Common myeloid progenitor, CD34-positive (primary cell): ENCODE data around the gene DPP8.
A peak's percentile ranks its signal among the peaks of the same experiment; 100 is the strongest.

Experiments
- CTCF ChIA-PET: fragments of 350-600 bp; sonication (Branson Sonifier 250); formaldehyde crosslinking; loops from one replicate; lab custom pipeline; 2021; ENCODE audit warnings: antibody characterized with exemption; lab: Charles Lee
- POLR2A ChIA-PET: fragments of 350-600 bp; sonication (Branson Sonifier 250); formaldehyde crosslinking; loops from one replicate; lab custom pipeline; 2021; ENCODE audit warnings: antibody characterized with exemption; lab: Charles Lee
- DNase-seq, 3 donors: peaks; one replicate each; pipeline versions ENCODE4 v3.0.0 to v3.0.0-alpha.2; 2013
- H3K27ac ChIP-seq, 2 experiments: 1 replicate in 1 of 2; 2 replicates in 1 of 2; pipeline ENCODE4 v1.7.0; 2013; ENCODE audit warnings: inconsistent platforms in 2 of 2, low read length in 2 of 2, mild to moderate bottlenecking in 2 of 2, low read depth in 1 of 2, moderate library complexity in 1 of 2; ENCODE audit not compliant: severe bottlenecking in 2 of 2, insufficient read depth in 1 of 2, poor library complexity in 1 of 2
- H3K27me3 ChIP-seq, 5 experiments: replicated peaks in 2 of 5; 1 replicate in 3 of 5; 2 replicates in 2 of 5; pipeline versions ENCODE4 v1.6.1 to v1.7.0; 2013; ENCODE audit warnings: low read length in 4 of 5, mild to moderate bottlenecking in 2 of 5, moderate library complexity in 2 of 5, inconsistent platforms in 1 of 5; ENCODE audit not compliant: insufficient read depth in 5 of 5, control insufficient read depth in 4 of 5
- H3K36me3 ChIP-seq, 4 experiments: 1 replicate in 2 of 4; 2 replicates in 2 of 4; pipeline versions ENCODE4 v1.6.1 to v1.7.0; 2013; ENCODE audit warnings: low read length in 3 of 4, control low read depth in 1 of 4, mild to moderate bottlenecking in 1 of 4; ENCODE audit not compliant: control insufficient read depth in 4 of 4, insufficient read depth in 4 of 4
- H3K4me1 ChIP-seq, 4 experiments: 1 replicate in 3 of 4; 2 replicates in 1 of 4; pipeline versions ENCODE4 v1.6.1 to v1.7.1; 2013; ENCODE audit warnings: low read length in 3 of 4, mild to moderate bottlenecking in 3 of 4, control low read depth in 1 of 4, inconsistent platforms in 1 of 4, moderate library complexity in 1 of 4; ENCODE audit not compliant: control insufficient read depth in 4 of 4, insufficient read depth in 4 of 4; ENCODE audit errors: control extremely low read depth in 1 of 4
- H3K4me3 ChIP-seq, 7 experiments: 1 replicate in 4 of 7; 2 replicates in 3 of 7; pipeline versions ENCODE4 v1.5.1 to v1.7.0; 2013; ENCODE audit warnings: mild to moderate bottlenecking in 7 of 7, low read length in 6 of 7, moderate library complexity in 6 of 7, inconsistent platforms in 2 of 7, low read depth in 2 of 7, control low read depth in 1 of 7; ENCODE audit not compliant: insufficient read depth in 4 of 7, control insufficient read depth in 1 of 7; ENCODE audit errors: extremely low read depth in 1 of 7
- H3K9me3 ChIP-seq, 5 experiments: 1 replicate in 4 of 5; 2 replicates in 1 of 5; pipeline versions ENCODE4 v1.6.1 to v1.7.1; 2013; ENCODE audit warnings: low read length in 4 of 5, mild to moderate bottlenecking in 2 of 5, inconsistent platforms in 1 of 5, low read depth in 1 of 5, moderate library complexity in 1 of 5; ENCODE audit not compliant: control insufficient read depth in 4 of 5, insufficient read depth in 2 of 5; ENCODE audit errors: control extremely low read depth in 1 of 5
- WGBS: methylation state at CpG from one replicate; pipeline ENCODE4 v1.1.5; 2013; ENCODE audit not compliant: insufficient coverage; 5-methylcytosine and 5-hydroxymethylcytosine counted together

The DPP8 gene

GRCh38 chr15:65423150-65423975 is 94.1 kb downstream of the DPP8 start:
- peaks cover 0 to 21% (median 21%) of the 10 kb centered on the region in 4 experiments for H3K4me1 ChIP-seq
- POLR2A ChIA-PET, result interaction anchor here (0.6 kb wide), 1 partner anchor 71 kb away, joined by 3 read pairs; no protein-coding TSS in a partner anchor
- peaks cover 10 to 60% (median 29%) of the 10 kb centered on the region in 5 experiments for H3K27me3 ChIP-seq
- DNase-seq, result no peak
- WGBS, result 28% methylated on average over 26 of the region's 28 CpGs
- CTCF ChIA-PET, result no interaction called here
- no peaks in the 10 kb centered on the region for H3K36me3 ChIP-seq
- H3K27ac ChIP-seq, result no peak overlapping the region
- H3K4me3 ChIP-seq, result peak overlapping the region in 5 of 7 experiments; percentile 8 to 60 (median 44)
- H3K9me3 ChIP-seq, result no peaks in the 10 kb centered on the region

- 3% methylated on average over 30 of the region's 39 CpGs for WGBS
- H3K4me1 ChIP-seq, result peaks cover 0 to 21% (median 21%) of the 10 kb centered on the region in 4 experiments
- H3K36me3 ChIP-seq, result no peaks in the 10 kb centered on the region
- ChIA-PET POLR2A (interaction anchor here (0.7 to 1.2 kb wide), 2 partner anchors 16 to 117 kb away, joined by 3 to 6 read pairs; partner anchors contain the start of gene RNU5B-1), CTCF (interaction anchor here (0.6 to 2.2 kb wide), 6 partner anchors 9 to 39 kb away, joined by 3 to 6 read pairs (median 4); no protein-coding TSS in a partner anchor)
- H3K27ac ChIP-seq, result no peak overlapping the region
- H3K27me3 ChIP-seq, result peaks cover 10 to 71% (median 29%) of the 10 kb centered on the region in 5 experiments
- peak in 2 of 3 donors; percentile 56 to 64 for DNase-seq
- H3K9me3 ChIP-seq, result no peaks in the 10 kb centered on the region
- peak overlapping the region in 6 of 7 experiments; percentile 38 to 70 (median 65) for H3K4me3 ChIP-seq
Measured at GRCh38 chr15:65421360-65422215, 95.9 kb downstream of the DPP8 start.

- Histone ChIP-seq H3K9me3 (no peaks in the 10 kb centered on the region), H3K27me3 (peaks cover 10 to 71% (median 29%) of the 10 kb centered on the region in 5 experiments), H3K36me3 (no peaks in the 10 kb centered on the region), H3K4me3 (peak overlapping the region in 6 of 7 experiments; percentile 26 to 70 (median 58)), H3K27ac (no peak overlapping the region), H3K4me1 (peaks cover 0 to 21% (median 21%) of the 10 kb centered on the region in 4 experiments)
- CTCF ChIA-PET, result interaction anchor here (0.7 to 2.2 kb wide), 8 partner anchors 8 to 38 kb away, joined by 3 to 6 read pairs (median 4); no protein-coding TSS in a partner anchor
- POLR2A ChIA-PET, result interaction anchor here (0.7 to 1.2 kb wide), 2 partner anchors 16 to 116 kb away, joined by 3 to 6 read pairs; partner anchors contain the start of gene RNU5B-1
- DNase-seq, result no peak
- WGBS, result 29% methylated on average over 16 of the region's 17 CpGs
Measured at GRCh38 chr15:65420975-65421359, 96.5 kb downstream of the DPP8 start.

GRCh38 chr15:65418596-65418995 is 98.9 kb downstream of the DPP8 start:
- H3K27me3 ChIP-seq, result peaks cover 5 to 64% (median 28%) of the 10 kb centered on the region in 5 experiments
- H3K36me3 ChIP-seq, result no peaks in the 10 kb centered on the region
- H3K27ac ChIP-seq, result no peak overlapping the region
- DNase-seq, result no peak
- ChIA-PET POLR2A (no interaction called here), CTCF (interaction anchor here (1.0 to 1.4 kb wide), 2 partner anchors 17 to 100 kb away, joined by 3 to 6 read pairs; no protein-coding TSS in a partner anchor)
- H3K9me3 ChIP-seq, result no peaks in the 10 kb centered on the region
- 100% methylated on average over 1 of the region's 2 CpGs for WGBS
- H3K4me1 ChIP-seq, result peaks cover 0 to 21% (median 21%) of the 10 kb centered on the region in 4 experiments
- no peak overlapping the region for H3K4me3 ChIP-seq

GRCh38 chr15:65416845-65417416 is 100.6 kb downstream of the DPP8 start:
- CTCF ChIA-PET, result interaction anchor here (0.6 kb wide), 1 partner anchor 215 kb away, joined by 3 read pairs; no protein-coding TSS in a partner anchor
- no peak for DNase-seq
- H3K4me3 ChIP-seq, result no peak overlapping the region

GRCh38 chr15:65414841-65415621 is 102.5 kb downstream of the DPP8 start:
- no peak overlapping the region for H3K4me3 ChIP-seq
- no peak overlapping the region for H3K27ac ChIP-seq
- POLR2A ChIA-PET, result no interaction called here
- H3K9me3 ChIP-seq, result no peaks in the 10 kb centered on the region
- WGBS, result 95% methylated on average over 14 of the region's 14 CpGs
- H3K4me1 ChIP-seq, result no peaks in the 10 kb centered on the region
- H3K36me3 ChIP-seq, result no peaks in the 10 kb centered on the region
- CTCF ChIA-PET, result interaction anchor here (1.0 to 3.4 kb wide), 4 partner anchors 15 to 35 kb away, joined by 3 to 23 read pairs (median 4); no protein-coding TSS in a partner anchor
- peaks cover 2 to 35% (median 12%) of the 10 kb centered on the region in 5 experiments for H3K27me3 ChIP-seq
- no peak for DNase-seq

More at GRCh38 chr15:65416845-65417416, 100.6 kb downstream of the DPP8 start:
- Histone ChIP-seq H3K4me1 (peaks cover 0 to 13% (median 11%) of the 10 kb centered on the region in 4 experiments), H3K36me3 (no peaks in the 10 kb centered on the region), H3K27me3 (peaks cover 0 to 49% (median 23%) of the 10 kb centered on the region in 5 experiments), H3K27ac (no peak overlapping the region), H3K9me3 (no peaks in the 10 kb centered on the region)
- POLR2A ChIA-PET, result no interaction called here
- WGBS, result 94% methylated on average over 5 of the region's 8 CpGs
